ENCODE data around the gene ZNF891.

The ZNF891 gene

GRCh38 chr12:133058203-133059113, 71.6 kb downstream of the ZNF891 start:
- DNase-seq, result no peak

DNA sequence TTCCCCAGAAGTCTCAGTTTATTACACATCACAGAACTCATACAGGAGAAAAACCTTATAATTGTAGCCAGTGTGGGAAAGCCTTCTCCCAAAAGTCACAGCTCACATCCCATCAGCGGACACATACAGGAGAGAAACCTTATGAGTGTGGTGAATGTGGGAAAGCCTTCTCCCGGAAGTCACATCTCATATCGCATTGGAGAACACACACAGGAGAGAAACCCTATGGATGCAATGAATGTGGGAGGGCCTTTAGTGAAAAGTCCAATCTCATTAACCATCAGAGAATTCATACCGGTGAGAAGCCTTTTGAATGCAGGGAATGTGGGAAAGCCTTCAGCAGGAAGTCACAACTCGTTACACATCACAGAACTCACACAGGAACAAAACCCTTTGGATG, 72.6 kb downstream of the ZNF891 start:
- no peak for DNase-seq
